PFSK-1 (cell line): ENCODE data around the gene KDM3A.

ENCODE experiments used
- SIN3A ChIP-seq: IDR thresholded peaks from 2 replicates; pipeline ENCODE4 v1.6.1; 2012; ENCODE audit warnings: mild to moderate bottlenecking, low read length, moderate library complexity, borderline replicate concordance; ENCODE audit not compliant: insufficient read depth
- TF ChIP-seq, protein P1 (sequence below), 2 experiments: IDR thresholded peaks; 2 replicates each; pipeline versions ENCODE4 v1.6.1 to v1.8.0; 2011 to 2012; ENCODE audit warnings: low read depth in 2 of 2, low read length in 2 of 2, control low read depth in 1 of 2, inconsistent platforms in 1 of 2, mild to moderate bottlenecking in 1 of 2, moderate library complexity in 1 of 2; ENCODE audit not compliant: insufficient read depth in 1 of 2

DNA sequence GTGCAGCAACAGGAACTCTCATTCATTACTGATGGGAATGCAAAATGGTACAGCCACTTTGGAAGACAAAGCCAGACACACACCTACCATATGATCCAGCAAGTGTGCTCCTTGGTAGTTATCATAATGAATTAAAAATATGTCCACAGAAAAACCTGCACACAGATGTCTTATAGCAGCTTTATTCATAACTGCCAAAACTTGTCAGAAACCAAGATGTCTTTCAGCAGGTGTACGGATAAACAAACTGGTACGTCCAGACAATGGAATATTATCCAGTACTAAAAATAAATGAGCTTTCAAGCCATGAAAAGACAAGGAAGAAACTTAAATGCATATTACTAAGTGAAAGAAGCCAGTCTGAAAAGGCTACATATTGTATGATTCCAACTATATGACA is 71.7 kb downstream of the KDM3A start:
- TF ChIP-seq SIN3A: no peak
- TF ChIP-seq, protein P1, sequence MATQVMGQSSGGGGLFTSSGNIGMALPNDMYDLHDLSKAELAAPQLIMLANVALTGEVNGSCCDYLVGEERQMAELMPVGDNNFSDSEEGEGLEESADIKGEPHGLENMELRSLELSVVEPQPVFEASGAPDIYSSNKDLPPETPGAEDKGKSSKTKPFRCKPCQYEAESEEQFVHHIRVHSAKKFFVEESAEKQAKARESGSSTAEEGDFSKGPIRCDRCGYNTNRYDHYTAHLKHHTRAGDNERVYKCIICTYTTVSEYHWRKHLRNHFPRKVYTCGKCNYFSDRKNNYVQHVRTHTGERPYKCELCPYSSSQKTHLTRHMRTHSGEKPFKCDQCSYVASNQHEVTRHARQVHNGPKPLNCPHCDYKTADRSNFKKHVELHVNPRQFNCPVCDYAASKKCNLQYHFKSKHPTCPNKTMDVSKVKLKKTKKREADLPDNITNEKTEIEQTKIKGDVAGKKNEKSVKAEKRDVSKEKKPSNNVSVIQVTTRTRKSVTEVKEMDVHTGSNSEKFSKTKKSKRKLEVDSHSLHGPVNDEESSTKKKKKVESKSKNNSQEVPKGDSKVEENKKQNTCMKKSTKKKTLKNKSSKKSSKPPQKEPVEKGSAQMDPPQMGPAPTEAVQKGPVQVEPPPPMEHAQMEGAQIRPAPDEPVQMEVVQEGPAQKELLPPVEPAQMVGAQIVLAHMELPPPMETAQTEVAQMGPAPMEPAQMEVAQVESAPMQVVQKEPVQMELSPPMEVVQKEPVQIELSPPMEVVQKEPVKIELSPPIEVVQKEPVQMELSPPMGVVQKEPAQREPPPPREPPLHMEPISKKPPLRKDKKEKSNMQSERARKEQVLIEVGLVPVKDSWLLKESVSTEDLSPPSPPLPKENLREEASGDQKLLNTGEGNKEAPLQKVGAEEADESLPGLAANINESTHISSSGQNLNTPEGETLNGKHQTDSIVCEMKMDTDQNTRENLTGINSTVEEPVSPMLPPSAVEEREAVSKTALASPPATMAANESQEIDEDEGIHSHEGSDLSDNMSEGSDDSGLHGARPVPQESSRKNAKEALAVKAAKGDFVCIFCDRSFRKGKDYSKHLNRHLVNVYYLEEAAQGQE (IDR thresholded peaks at IDR 0.05; ENCODE audit: insufficient read depth in 1 of 2, low read depth in 2 of 2, low read length in 2 of 2): no peak
